HCT116 (cell line): ENCODE results near the gene SPRED1. TPM values are rescaled to one million over a fixed set of nuclear protein-coding genes. Genes with fewer than 3 reads are reported as not detected.

Source experiments
- ATAC-seq: fragments of 200-7000 bp; cut with Tn5 transposase; 2 replicates; pipeline ENCODE4 v1.9.1; 2020; ENCODE audit warnings: mild to moderate bottlenecking, moderate library complexity
- BruUV-seq: library from RNA; stranded (reverse); fragments of 400-500 nt; replicated peaks from 2 replicates; lab custom pipeline; 2021; lab: Mats Ljungman, UMichigan
- CTCF ChIA-PET: fragments of 300-600 bp; sonication (Branson Sonifier 250); formaldehyde crosslinking; loops from one replicate; lab custom pipeline; 2021; ENCODE audit warnings: antibody characterized with exemption; lab: Charles Lee
- POLR2A ChIA-PET: fragments of 300-600, 350-600 bp; sonication (Branson Sonifier 250); formaldehyde crosslinking; loops from one replicate; lab custom pipeline; 2021; ENCODE audit warnings: antibody characterized with exemption; lab: Charles Lee
- RAD21 ChIA-PET, 2 experiments: fragments of 300-600 bp; sonication (Branson Sonifier 250); formaldehyde crosslinking; loops; one replicate each; lab custom pipeline; 2023; ENCODE audit warnings: low total read pairs in 2 of 2; ENCODE audit not compliant: uncharacterized antibody in 2 of 2, unreplicated experiment in 2 of 2, low non-redundant PET in 1 of 2; lab: Charles Lee
- DNase-seq: peaks from one replicate; pipeline ENCODE4 v3.0.0-alpha.2; 2010; ENCODE audit warnings: low read depth, low spot score
- H2AFZ ChIP-seq: fragments of 200-600 bp; shearing (Covaris generic), sonication (generic); 2 replicates; pipeline ENCODE4 v1.6.1; 2017; ENCODE audit warnings: low read depth, mixed run types, mixed read lengths, antibody characterized with exemption, low read length; ENCODE audit not compliant: poor library complexity, severe bottlenecking
- H3K27ac ChIP-seq: 2 replicates; pipeline ENCODE4 v1.5.1; 2012; ENCODE audit warnings: low read depth, low read length
- H3K27me3 ChIP-seq: fragments of 200-600 bp; sonication (generic); 2 replicates; pipeline ENCODE4 v1.6.1; 2016; ENCODE audit warnings: mixed run types, low read length, mixed read lengths; ENCODE audit not compliant: insufficient read depth
- H3K36me3 ChIP-seq, 2 experiments: fragments of 200-500 bp in 1 of 2; fragments of 200-600 bp in 1 of 2; sonication (Bioruptor generic) in 1 of 2; sonication (generic) in 1 of 2; 2 replicates each; pipeline versions ENCODE4 v1.5.1 to v1.6.1; 2014 to 2016; ENCODE audit warnings: low read length in 2 of 2, inconsistent platforms in 1 of 2, mixed read lengths in 1 of 2, mixed run types in 1 of 2; ENCODE audit not compliant: insufficient read depth in 2 of 2, control insufficient read depth in 1 of 2
- H3K4me1 ChIP-seq, 2 experiments: fragments of 200-600 bp in 1 of 2; sonication (generic) in 1 of 2; 2 replicates each; pipeline versions ENCODE4 v1.5.1 to v1.6.1; 2012 to 2017; ENCODE audit warnings: low read length in 2 of 2, inconsistent platforms in 1 of 2, mild to moderate bottlenecking in 1 of 2, mixed read lengths in 1 of 2, mixed run types in 1 of 2, moderate library complexity in 1 of 2; ENCODE audit not compliant: insufficient read depth in 2 of 2, control insufficient read depth in 1 of 2
- H3K4me2 ChIP-seq: fragments of 200-600 bp; sonication (generic); 2 replicates; pipeline ENCODE4 v1.6.1; 2017; ENCODE audit warnings: mixed run types, low read length, mixed read lengths
- H3K4me3 ChIP-seq, 2 experiments: fragments of 200-600 bp in 1 of 2; sonication (generic) in 1 of 2; replicated peaks in 1 of 2; 2 replicates each; pipeline ENCODE4 v1.5.1; 2011 to 2016; ENCODE audit warnings: low read length in 2 of 2, control low read depth in 1 of 2, low read depth in 1 of 2, mild to moderate bottlenecking in 1 of 2, mixed read lengths in 1 of 2, mixed run types in 1 of 2
- H3K79me2 ChIP-seq: fragments of 200-600 bp; sonication (generic); 2 replicates; pipeline ENCODE4 v1.6.1; 2017; ENCODE audit warnings: mild to moderate bottlenecking, mixed run types, low read length, moderate library complexity, mixed read lengths; ENCODE audit not compliant: insufficient read depth
- H3K9ac ChIP-seq: fragments of 200-600 bp; sonication (generic); 2 replicates; pipeline ENCODE4 v1.6.1; 2016; ENCODE audit warnings: low read length, mixed read lengths
- H3K9me2 ChIP-seq: fragments of 200-600 bp; sonication (generic), shearing (Covaris generic); 2 replicates; pipeline ENCODE4 v1.6.1; 2017; ENCODE audit warnings: mixed run types, mild to moderate bottlenecking, moderate library complexity; ENCODE audit not compliant: insufficient read depth
- H3K9me3 ChIP-seq, 2 experiments: fragments of 200-500 bp in 1 of 2; fragments of 200-600 bp in 1 of 2; sonication (Bioruptor generic) in 1 of 2; sonication (generic) in 1 of 2; 2 replicates each; pipeline ENCODE4 v1.6.1; 2014 to 2017; ENCODE audit warnings: low read length in 2 of 2, mixed read lengths in 2 of 2, inconsistent platforms in 1 of 2, low read depth in 1 of 2, mild to moderate bottlenecking in 1 of 2, mixed run types in 1 of 2, moderate library complexity in 1 of 2; ENCODE audit not compliant: control insufficient read depth in 1 of 2, insufficient read depth in 1 of 2
- H4K20me1 ChIP-seq: fragments of 200-600 bp; sonication (generic), shearing (Covaris generic); 2 replicates; pipeline ENCODE4 v1.6.1; 2017; ENCODE audit warnings: mixed run types, mild to moderate bottlenecking, moderate library complexity; ENCODE audit not compliant: insufficient read depth
- CBX3 ChIP-seq: IDR thresholded peaks from 2 replicates; pipeline ENCODE4 v1.6.1; 2012; ENCODE audit warnings: low read depth
- CEBPB ChIP-seq: IDR thresholded peaks from 2 replicates; pipeline ENCODE4 v1.6.1; 2012; ENCODE audit warnings: low read depth
- EGR1 ChIP-seq: IDR thresholded peaks from 2 replicates; pipeline ENCODE4 v1.6.1; 2012; ENCODE audit warnings: low read depth
- ELF1 ChIP-seq: IDR thresholded peaks from 2 replicates; pipeline ENCODE4 v1.6.1; 2012; ENCODE audit warnings: low read depth, borderline replicate concordance
- EZH2 ChIP-seq: fragments of 200-600 bp; sonication (generic); IDR thresholded peaks from 2 replicates; pipeline ENCODE4 v1.6.1; 2017; ENCODE audit warnings: antibody characterized with exemption, mixed run types
- EZH2phosphoT487 ChIP-seq: fragments of 200-600 bp; IDR thresholded peaks from 2 replicates; pipeline ENCODE4 v1.6.1; 2018; ENCODE audit warnings: antibody characterized with exemption, borderline replicate concordance
- FOSL1 ChIP-seq: IDR thresholded peaks from 2 replicates; pipeline ENCODE4 v1.6.1; 2012; ENCODE audit warnings: low read depth
- JUND ChIP-seq: IDR thresholded peaks from 2 replicates; pipeline ENCODE4 v1.6.1; 2012
- POLR2A ChIP-seq: IDR thresholded peaks from 2 replicates; pipeline ENCODE4 v1.7.0; 2011; ENCODE audit warnings: borderline replicate concordance; ENCODE audit not compliant: insufficient read depth, insufficient read length; ENCODE audit errors: extremely low read depth
- POLR2AphosphoS5 ChIP-seq: IDR thresholded peaks from 2 replicates; pipeline ENCODE4 v1.6.1; 2011; ENCODE audit warnings: mild to moderate bottlenecking, low read depth, low read length, moderate library complexity
- RAD21 ChIP-seq: IDR thresholded peaks from 2 replicates; pipeline ENCODE4 v1.6.1; 2012; ENCODE audit warnings: low read depth, mild to moderate bottlenecking
- SIN3A ChIP-seq: IDR thresholded peaks from 2 replicates; pipeline ENCODE4 v1.6.1; 2012; ENCODE audit warnings: low read depth
- ZFX ChIP-seq: fragments of 450-650 bp; IDR thresholded peaks from 2 replicates; pipeline ENCODE4 v1.6.1; 2017
- intact Hi-C: fragments of 100-400 bp; cut with micrococcal nuclease; formaldehyde crosslinking; loops from 2 replicates; pipeline ENCODE4 v1.10.0; 2022
- total RNA-seq: library from RNA; stranded (reverse); gene quantifications from one replicate; pipeline ENCODE4 v1.2.1, GENCODE V29; 2021; ENCODE audit not compliant: unreplicated experiment
- TF ChIP-seq, protein P1 (sequence below): IDR thresholded peaks from 2 replicates; pipeline ENCODE4 v1.6.1; 2012
- TF ChIP-seq, protein P2 (sequence below): IDR thresholded peaks from 2 replicates; pipeline ENCODE4 v1.6.1; 2011; ENCODE audit warnings: mild to moderate bottlenecking, low read length, moderate library complexity; ENCODE audit not compliant: insufficient replicate concordance; ENCODE audit errors: extremely low read depth
- TF ChIP-seq, protein P3 (sequence below): IDR thresholded peaks from 2 replicates; pipeline ENCODE4 v1.6.1; 2012
- TF ChIP-seq, protein P4 (sequence below), 3 experiments: fragments of 200-600 bp in 1 of 3; sonication (generic) in 1 of 3; IDR thresholded peaks in 2 of 3; conservative IDR thresholded peaks in 1 of 3; 2 replicates each; pipeline ENCODE4 v1.5.1; 2012 to 2017; ENCODE audit warnings: low read depth in 2 of 3, low read length in 2 of 3, antibody characterized with exemption in 1 of 3, borderline replicate concordance in 1 of 3, control low read depth in 1 of 3, mild to moderate bottlenecking in 1 of 3, mixed read lengths in 1 of 3, mixed run types in 1 of 3, moderate library complexity in 1 of 3; ENCODE audit not compliant: insufficient read depth in 1 of 3
- TF ChIP-seq, protein P5 (sequence below): IDR thresholded peaks from 2 replicates; pipeline ENCODE4 v1.6.1; 2012; ENCODE audit warnings: low read depth

Gene SPRED1
- total RNA-seq, 1 experiment from 2014 or later, result 24.7 TPM

DNA sequence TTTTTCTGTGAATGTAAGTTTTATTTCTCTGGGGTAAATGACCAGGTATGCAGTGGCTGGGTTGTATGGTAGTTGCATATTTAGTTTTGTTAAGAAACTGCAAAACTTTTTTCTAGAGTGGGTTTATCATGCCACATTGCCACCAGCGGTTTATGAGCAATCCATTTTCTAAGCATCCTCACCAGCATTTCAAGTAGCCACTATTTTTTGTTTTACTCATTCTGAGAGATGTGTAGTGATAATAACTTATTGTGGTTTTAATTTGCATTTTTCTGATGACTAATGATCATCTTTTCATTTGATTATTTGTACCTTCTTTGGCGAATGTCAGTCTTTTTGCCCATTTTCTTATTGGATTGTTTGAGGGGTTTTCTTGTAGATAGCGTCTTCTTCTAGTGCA, 56.2 kb downstream of the SPRED1 start:
- no peak overlapping the region for H3K4me3 ChIP-seq
- no peak for DNase-seq
- peaks cover 61% of the 10 kb centered on the region for H3K79me2 ChIP-seq
- intact Hi-C loops, result no loop called here
- no peak overlapping the region for H3K27ac ChIP-seq
- H2AFZ ChIP-seq, result no peak overlapping the region
- H3K4me1 ChIP-seq, result no peaks in the 10 kb centered on the region
- H3K4me2 ChIP-seq, result no peak overlapping the region
- no peak for TF ChIP-seq EZH2phosphoT487
- TF ChIP-seq EGR1, result no peak
- TF ChIP-seq, protein P1, sequence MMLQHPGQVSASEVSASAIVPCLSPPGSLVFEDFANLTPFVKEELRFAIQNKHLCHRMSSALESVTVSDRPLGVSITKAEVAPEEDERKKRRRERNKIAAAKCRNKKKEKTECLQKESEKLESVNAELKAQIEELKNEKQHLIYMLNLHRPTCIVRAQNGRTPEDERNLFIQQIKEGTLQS, result no peak
- no peak for TF ChIP-seq CEBPB
- TF ChIP-seq FOSL1, result no peak
- no peak for TF ChIP-seq EZH2
- no peak for TF ChIP-seq JUND
- TF ChIP-seq, protein P2, sequence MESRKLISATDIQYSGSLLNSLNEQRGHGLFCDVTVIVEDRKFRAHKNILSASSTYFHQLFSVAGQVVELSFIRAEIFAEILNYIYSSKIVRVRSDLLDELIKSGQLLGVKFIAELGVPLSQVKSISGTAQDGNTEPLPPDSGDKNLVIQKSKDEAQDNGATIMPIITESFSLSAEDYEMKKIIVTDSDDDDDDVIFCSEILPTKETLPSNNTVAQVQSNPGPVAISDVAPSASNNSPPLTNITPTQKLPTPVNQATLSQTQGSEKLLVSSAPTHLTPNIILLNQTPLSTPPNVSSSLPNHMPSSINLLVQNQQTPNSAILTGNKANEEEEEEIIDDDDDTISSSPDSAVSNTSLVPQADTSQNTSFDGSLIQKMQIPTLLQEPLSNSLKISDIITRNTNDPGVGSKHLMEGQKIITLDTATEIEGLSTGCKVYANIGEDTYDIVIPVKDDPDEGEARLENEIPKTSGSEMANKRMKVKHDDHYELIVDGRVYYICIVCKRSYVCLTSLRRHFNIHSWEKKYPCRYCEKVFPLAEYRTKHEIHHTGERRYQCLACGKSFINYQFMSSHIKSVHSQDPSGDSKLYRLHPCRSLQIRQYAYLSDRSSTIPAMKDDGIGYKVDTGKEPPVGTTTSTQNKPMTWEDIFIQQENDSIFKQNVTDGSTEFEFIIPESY, result no peak
- TF ChIP-seq ZFX, result no peak
- TF ChIP-seq CBX3, result no peak
- TF ChIP-seq, protein P3, sequence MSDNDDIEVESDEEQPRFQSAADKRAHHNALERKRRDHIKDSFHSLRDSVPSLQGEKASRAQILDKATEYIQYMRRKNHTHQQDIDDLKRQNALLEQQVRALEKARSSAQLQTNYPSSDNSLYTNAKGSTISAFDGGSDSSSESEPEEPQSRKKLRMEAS, result no peak
- TF ChIP-seq RAD21, result no peak
- no peak for TF ChIP-seq POLR2A
- no peak for TF ChIP-seq SIN3A
- TF ChIP-seq ELF1, result no peak
- TF ChIP-seq, protein P4, sequence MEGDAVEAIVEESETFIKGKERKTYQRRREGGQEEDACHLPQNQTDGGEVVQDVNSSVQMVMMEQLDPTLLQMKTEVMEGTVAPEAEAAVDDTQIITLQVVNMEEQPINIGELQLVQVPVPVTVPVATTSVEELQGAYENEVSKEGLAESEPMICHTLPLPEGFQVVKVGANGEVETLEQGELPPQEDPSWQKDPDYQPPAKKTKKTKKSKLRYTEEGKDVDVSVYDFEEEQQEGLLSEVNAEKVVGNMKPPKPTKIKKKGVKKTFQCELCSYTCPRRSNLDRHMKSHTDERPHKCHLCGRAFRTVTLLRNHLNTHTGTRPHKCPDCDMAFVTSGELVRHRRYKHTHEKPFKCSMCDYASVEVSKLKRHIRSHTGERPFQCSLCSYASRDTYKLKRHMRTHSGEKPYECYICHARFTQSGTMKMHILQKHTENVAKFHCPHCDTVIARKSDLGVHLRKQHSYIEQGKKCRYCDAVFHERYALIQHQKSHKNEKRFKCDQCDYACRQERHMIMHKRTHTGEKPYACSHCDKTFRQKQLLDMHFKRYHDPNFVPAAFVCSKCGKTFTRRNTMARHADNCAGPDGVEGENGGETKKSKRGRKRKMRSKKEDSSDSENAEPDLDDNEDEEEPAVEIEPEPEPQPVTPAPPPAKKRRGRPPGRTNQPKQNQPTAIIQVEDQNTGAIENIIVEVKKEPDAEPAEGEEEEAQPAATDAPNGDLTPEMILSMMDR (IDR thresholded peaks at IDR 0.05 in 2 of 3, conservative IDR thresholded peaks at IDR 0.05 in 1 of 3; ENCODE audit: borderline replicate concordance in 1 of 3, insufficient read depth in 1 of 3, low read depth in 2 of 3, low read length in 2 of 3), result no peak
- TF ChIP-seq, protein P5, sequence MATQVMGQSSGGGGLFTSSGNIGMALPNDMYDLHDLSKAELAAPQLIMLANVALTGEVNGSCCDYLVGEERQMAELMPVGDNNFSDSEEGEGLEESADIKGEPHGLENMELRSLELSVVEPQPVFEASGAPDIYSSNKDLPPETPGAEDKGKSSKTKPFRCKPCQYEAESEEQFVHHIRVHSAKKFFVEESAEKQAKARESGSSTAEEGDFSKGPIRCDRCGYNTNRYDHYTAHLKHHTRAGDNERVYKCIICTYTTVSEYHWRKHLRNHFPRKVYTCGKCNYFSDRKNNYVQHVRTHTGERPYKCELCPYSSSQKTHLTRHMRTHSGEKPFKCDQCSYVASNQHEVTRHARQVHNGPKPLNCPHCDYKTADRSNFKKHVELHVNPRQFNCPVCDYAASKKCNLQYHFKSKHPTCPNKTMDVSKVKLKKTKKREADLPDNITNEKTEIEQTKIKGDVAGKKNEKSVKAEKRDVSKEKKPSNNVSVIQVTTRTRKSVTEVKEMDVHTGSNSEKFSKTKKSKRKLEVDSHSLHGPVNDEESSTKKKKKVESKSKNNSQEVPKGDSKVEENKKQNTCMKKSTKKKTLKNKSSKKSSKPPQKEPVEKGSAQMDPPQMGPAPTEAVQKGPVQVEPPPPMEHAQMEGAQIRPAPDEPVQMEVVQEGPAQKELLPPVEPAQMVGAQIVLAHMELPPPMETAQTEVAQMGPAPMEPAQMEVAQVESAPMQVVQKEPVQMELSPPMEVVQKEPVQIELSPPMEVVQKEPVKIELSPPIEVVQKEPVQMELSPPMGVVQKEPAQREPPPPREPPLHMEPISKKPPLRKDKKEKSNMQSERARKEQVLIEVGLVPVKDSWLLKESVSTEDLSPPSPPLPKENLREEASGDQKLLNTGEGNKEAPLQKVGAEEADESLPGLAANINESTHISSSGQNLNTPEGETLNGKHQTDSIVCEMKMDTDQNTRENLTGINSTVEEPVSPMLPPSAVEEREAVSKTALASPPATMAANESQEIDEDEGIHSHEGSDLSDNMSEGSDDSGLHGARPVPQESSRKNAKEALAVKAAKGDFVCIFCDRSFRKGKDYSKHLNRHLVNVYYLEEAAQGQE, result no peak
- TF ChIP-seq POLR2AphosphoS5, result no peak
- TF ChIP-seq, all 23 proteins: peak for 0
- no peaks in the 10 kb centered on the region for H3K27me3 ChIP-seq
- no peaks in the 10 kb centered on the region for H3K36me3 ChIP-seq
- no peak overlapping the region for H3K9ac ChIP-seq
- ChIA-PET CTCF (no interaction called here), POLR2A (no interaction called here), RAD21 (no interaction called here)
- no TSS peak for BruUV-seq
- no peak for ATAC-seq
- H4K20me1 ChIP-seq, result peaks cover 4% of the 10 kb centered on the region; the same call in 1 of the 2 replicates
- no peaks in the 10 kb centered on the region for H3K9me3 ChIP-seq
- no peaks in the 10 kb centered on the region for H3K9me2 ChIP-seq
